Subcutaneous abdominal adipose tissue (tissue), 5 donors: Measurements from ENCODE around the gene HCK.

Experiments used
- H3K27ac ChIP-seq: one replicate; pipeline ENCODE4 v1.7.0; 2013; ENCODE audit warnings: low read depth, mild to moderate bottlenecking, inconsistent platforms, low read length, moderate library complexity
- H3K27me3 ChIP-seq, 5 donors: one replicate each; pipeline ENCODE4 v1.7.0; 2013; ENCODE audit warnings: low read length in 5 of 5, inconsistent platforms in 1 of 5; ENCODE audit not compliant: control insufficient read depth in 5 of 5, insufficient read depth in 4 of 5
- H3K36me3 ChIP-seq, 5 donors: one replicate each; pipeline ENCODE4 v1.7.0; 2013; ENCODE audit warnings: low read length in 5 of 5; ENCODE audit not compliant: control insufficient read depth in 5 of 5, insufficient read depth in 5 of 5
- H3K4me1 ChIP-seq, 5 donors: one replicate each; pipeline ENCODE4 v1.7.0; 2013; ENCODE audit warnings: low read length in 5 of 5, mild to moderate bottlenecking in 3 of 5, moderate library complexity in 1 of 5; ENCODE audit not compliant: control insufficient read depth in 5 of 5, insufficient read depth in 5 of 5
- H3K4me3 ChIP-seq, 5 donors: one replicate each; pipeline ENCODE4 v1.7.0; 2013; ENCODE audit warnings: low read length in 5 of 5, low read depth in 1 of 5
- H3K9ac ChIP-seq, 5 donors: one replicate each; pipeline ENCODE4 v1.7.0; 2013; ENCODE audit warnings: low read length in 5 of 5, mild to moderate bottlenecking in 4 of 5, moderate library complexity in 3 of 5
- H3K9me3 ChIP-seq, 5 donors: one replicate each; pipeline ENCODE4 v1.7.0; 2013; ENCODE audit warnings: low read length in 5 of 5; ENCODE audit not compliant: control insufficient read depth in 5 of 5
- donor health status: healthy.
- donor health status: healthy.
- donor health status: healthy.
- donor health status: healthy.
- donor health status: healthy.

The HCK gene

DNA sequence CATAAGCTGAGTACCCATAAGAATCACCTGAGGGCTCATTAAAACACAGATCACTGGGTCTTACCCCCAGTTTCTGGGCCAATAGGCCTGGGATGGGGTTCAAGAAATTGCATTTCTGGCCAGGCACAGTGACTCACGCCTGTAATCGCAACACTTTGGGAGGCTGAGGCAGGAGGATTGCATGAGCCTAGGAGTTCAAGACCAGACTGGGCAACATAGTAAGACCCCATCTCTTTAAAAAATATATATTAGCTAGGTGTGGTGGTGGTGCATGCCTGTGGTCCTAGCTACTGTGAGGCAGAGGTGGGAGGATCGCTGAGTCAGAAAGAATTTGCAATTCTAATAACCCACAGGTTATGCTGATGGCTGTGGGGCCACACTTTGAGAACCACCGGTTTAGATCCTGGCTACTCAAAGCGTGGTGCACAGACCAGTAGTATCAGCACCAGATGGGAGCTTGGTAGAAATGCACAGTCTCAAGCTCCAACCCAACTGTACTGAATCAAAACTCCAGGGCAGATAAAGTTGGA, 39.8 kb upstream of the HCK start:
- Histone ChIP-seq H3K4me3 (peak overlapping the region in 4 of 5 donors; percentile 5 to 68 (median 60)), H3K36me3 (no peaks in the 10 kb centered on the region), H3K27ac (no peak overlapping the region), H3K9ac (peak overlapping the region in 1 of 5 donors; percentile 5), H3K9me3 (no peaks in the 10 kb centered on the region), H3K27me3 (peaks cover 3 to 11% (median 7%) of the 10 kb centered on the region in 5 donors), H3K4me1 (peaks cover 0 to 61% (median 12%) of the 10 kb centered on the region in 5 donors)

DNA sequence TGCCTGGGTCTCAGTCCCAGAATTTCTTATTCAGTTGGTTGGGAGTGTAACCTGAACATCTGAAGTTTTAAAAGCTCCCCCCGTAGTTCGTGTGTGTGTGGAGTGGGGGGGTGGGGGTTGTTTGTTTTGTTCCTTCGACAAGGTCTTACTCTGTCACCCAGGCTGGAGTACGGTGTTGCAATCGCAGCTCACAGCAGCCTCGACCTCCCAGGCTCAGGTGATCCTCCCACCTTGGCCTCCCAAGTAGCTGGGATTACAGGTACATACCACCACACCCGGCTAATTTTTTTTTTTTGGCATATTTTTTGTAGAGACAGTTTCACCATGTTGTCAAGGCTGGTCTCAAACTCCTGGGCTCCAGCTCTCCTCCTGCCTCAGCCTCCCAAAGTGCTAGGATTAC, 38.7 kb upstream of the HCK start:
- Histone ChIP-seq H3K27me3 (peaks cover 6 to 18% (median 12%) of the 10 kb centered on the region in 5 donors), H3K4me1 (peaks cover 0 to 54% (median 2%) of the 10 kb centered on the region in 5 donors), H3K9me3 (no peaks in the 10 kb centered on the region), H3K36me3 (no peaks in the 10 kb centered on the region), H3K4me3 (no peak overlapping the region), H3K27ac (no peak overlapping the region), H3K9ac (no peak overlapping the region)

GRCh38 chr20:32017711-32018251, 34.3 kb upstream of the HCK start:
- peaks cover 0 to 2% (median 0%) of the 10 kb centered on the region in 5 donors for H3K36me3 ChIP-seq
- peaks cover 15 to 32% (median 30%) of the 10 kb centered on the region in 5 donors for H3K27me3 ChIP-seq

GRCh38 chr20:32018269-32019155, 33.5 kb upstream of the HCK start:
- Histone ChIP-seq H3K27me3 (peaks cover 15 to 36% (median 33%) of the 10 kb centered on the region in 5 donors), H3K4me1 (peaks cover 2 to 45% (median 15%) of the 10 kb centered on the region in 5 donors), H3K27ac (no peak overlapping the region), H3K9ac (no peak overlapping the region), H3K36me3 (peaks cover 0 to 6% (median 3%) of the 10 kb centered on the region in 5 donors), H3K9me3 (no peaks in the 10 kb centered on the region), H3K4me3 (peak overlapping the region in 4 of 5 donors; percentile 35 to 64 (median 48))

More at GRCh38 chr20:32017711-32018251, 34.3 kb upstream of the HCK start:
- H3K9ac ChIP-seq = no peak overlapping the region
- H3K9me3 ChIP-seq = no peaks in the 10 kb centered on the region
- no peak overlapping the region for H3K4me3 ChIP-seq
- peaks cover 2 to 46% (median 15%) of the 10 kb centered on the region in 5 donors for H3K4me1 ChIP-seq
- no peak overlapping the region for H3K27ac ChIP-seq

GRCh38 chr20:32019156-32019510, 32.9 kb upstream of the HCK start:
- no peak overlapping the region for H3K27ac ChIP-seq
- no peaks in the 10 kb centered on the region for H3K9me3 ChIP-seq
- peaks cover 0 to 6% (median 4%) of the 10 kb centered on the region in 5 donors for H3K36me3 ChIP-seq
- H3K4me1 ChIP-seq = peaks cover 2 to 41% (median 15%) of the 10 kb centered on the region in 5 donors
- no peak overlapping the region for H3K9ac ChIP-seq
- H3K27me3 ChIP-seq = peaks cover 15 to 38% (median 34%) of the 10 kb centered on the region in 5 donors
- peak overlapping the region in 3 of 5 donors; percentile 0 to 64 (median 47) for H3K4me3 ChIP-seq

- H3K9me3 ChIP-seq = no peaks in the 10 kb centered on the region
- H3K27ac ChIP-seq = no peak overlapping the region
- peaks cover 0 to 8% (median 4%) of the 10 kb centered on the region in 5 donors for H3K36me3 ChIP-seq
- H3K9ac ChIP-seq = no peak overlapping the region
- H3K27me3 ChIP-seq = peaks cover 15 to 39% (median 34%) of the 10 kb centered on the region in 5 donors
- peak overlapping the region in 4 of 5 donors; percentile 0 to 47 (median 6) for H3K4me3 ChIP-seq
- peaks cover 2 to 37% (median 15%) of the 10 kb centered on the region in 5 donors for H3K4me1 ChIP-seq
These were observed 32.2 kb upstream of the HCK start for GRCh38 chr20:32019563-32020463.

DNA sequence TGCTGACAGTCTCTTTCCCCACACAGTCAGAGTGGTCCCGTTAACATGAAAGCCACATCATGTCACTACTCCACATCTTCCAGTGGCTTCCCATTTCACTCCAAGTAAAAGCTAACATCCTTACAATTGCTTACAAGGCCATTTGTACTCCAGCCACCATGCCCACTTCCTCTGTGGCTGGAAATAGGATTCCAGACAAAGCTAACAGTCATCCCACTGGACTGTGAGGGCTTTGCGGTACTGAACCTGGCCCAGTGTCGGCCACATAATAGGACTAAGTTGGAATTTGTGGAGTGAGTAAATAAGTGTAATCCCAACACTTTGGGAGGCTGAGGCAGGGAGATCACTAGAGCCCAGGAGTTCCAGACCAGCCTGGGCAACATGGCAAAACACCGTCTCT, 31.0 kb upstream of the HCK start:
- peaks cover 0 to 14% (median 4%) of the 10 kb centered on the region in 5 donors for H3K36me3 ChIP-seq
- no peaks in the 10 kb centered on the region for H3K9me3 ChIP-seq
- H3K9ac ChIP-seq = no peak overlapping the region
- H3K4me1 ChIP-seq = peaks cover 2 to 25% (median 15%) of the 10 kb centered on the region in 5 donors
- H3K27ac ChIP-seq = no peak overlapping the region
- no peak overlapping the region for H3K4me3 ChIP-seq
- H3K27me3 ChIP-seq = peaks cover 15 to 39% (median 34%) of the 10 kb centered on the region in 5 donors

GRCh38 chr20:32024683-32025295, 27.3 kb upstream of the HCK start:
- H3K9me3 ChIP-seq = no peaks in the 10 kb centered on the region
- peaks cover 0 to 11% (median 3%) of the 10 kb centered on the region in 5 donors for H3K4me1 ChIP-seq
- peaks cover 0 to 34% (median 18%) of the 10 kb centered on the region in 5 donors for H3K36me3 ChIP-seq
- H3K27ac ChIP-seq = no peak overlapping the region
- no peak overlapping the region for H3K9ac ChIP-seq
- peaks cover 8 to 27% (median 19%) of the 10 kb centered on the region in 5 donors for H3K27me3 ChIP-seq
- no peak overlapping the region for H3K4me3 ChIP-seq

DNA sequence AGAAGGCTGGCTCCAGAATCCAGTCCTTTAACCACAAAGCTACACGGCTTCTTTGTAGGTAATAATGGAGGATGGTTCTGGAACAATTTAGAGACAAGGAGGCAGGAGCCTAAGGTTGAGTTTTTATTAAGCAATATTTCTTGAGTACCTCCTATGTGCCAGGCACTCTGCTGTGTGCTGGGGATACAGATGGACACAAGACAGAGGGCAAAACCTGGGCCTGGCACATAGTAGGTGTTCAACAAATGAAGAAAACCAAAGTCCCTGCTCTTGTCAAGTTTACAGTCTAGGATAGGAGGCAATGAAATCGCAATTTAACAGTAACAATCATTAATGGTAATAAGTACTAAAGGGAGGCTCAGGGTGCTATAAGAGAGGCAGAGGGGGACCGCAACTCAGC, 24.4 kb upstream of the HCK start:
- H3K9ac ChIP-seq = no peak overlapping the region
- no peak overlapping the region for H3K27ac ChIP-seq
- H3K27me3 ChIP-seq = peaks cover under 1 to 10% (median 4%) of the 10 kb centered on the region in 5 donors
- no peak overlapping the region for H3K4me3 ChIP-seq
- peaks cover 0 to 44% (median 18%) of the 10 kb centered on the region in 5 donors for H3K36me3 ChIP-seq
- H3K9me3 ChIP-seq = no peaks in the 10 kb centered on the region
- H3K4me1 ChIP-seq = peaks cover 0 to 11% (median 9%) of the 10 kb centered on the region in 5 donors
